SK-N-MC (cell line): ENCODE data around the gene ANO3.

Experiments used
- EZH2 ChIP-seq: fragments of 200-600 bp; sonication (generic); IDR thresholded peaks from one replicate; pipeline ENCODE4 v1.6.1; 2017; ENCODE audit warnings: antibody characterized with exemption
- FOXP2 ChIP-seq: optimal IDR thresholded peaks from 2 replicates; pipeline ENCODE3; 2011; ENCODE audit warnings: mild to moderate bottlenecking, moderate library complexity; ENCODE audit not compliant: insufficient read depth; ENCODE audit errors: extremely low read length, control extremely low read depth
- POLR2AphosphoS5 ChIP-seq: IDR thresholded peaks from 2 replicates; pipeline ENCODE4 v1.6.1; 2012; ENCODE audit warnings: mild to moderate bottlenecking, low read depth, low read length, borderline replicate concordance

DNA sequence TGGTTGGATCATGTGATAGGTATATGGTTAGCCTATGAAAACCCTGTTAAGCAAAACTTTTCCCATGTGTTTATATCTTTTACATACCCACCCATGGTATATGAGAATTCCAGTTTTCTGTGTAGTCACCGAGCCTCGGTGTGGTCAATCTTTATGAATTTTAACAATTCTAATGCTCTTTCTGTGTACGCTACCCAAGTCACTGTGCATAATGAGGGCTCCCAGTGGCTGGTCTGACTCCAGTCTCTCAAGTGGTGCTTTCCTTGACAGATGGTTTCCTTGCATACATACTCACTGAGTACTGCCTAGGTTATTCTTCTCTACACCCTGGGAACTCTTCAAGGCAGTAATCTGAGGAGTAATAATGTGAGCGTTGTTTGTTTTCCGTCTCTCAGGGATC lies 222.5 kb downstream of the ANO3 start:
- TF ChIP-seq EZH2, result no peak
- no peak for TF ChIP-seq POLR2AphosphoS5
- no peak for TF ChIP-seq FOXP2
